HFFc6 (cell line): Measurements from ENCODE around the gene UBTD1. TPM values are rescaled to one million over a fixed set of nuclear protein-coding genes. Genes with fewer than 3 reads are reported as not detected.

ENCODE experiments used
- DNase-seq: peaks from one replicate; pipeline ENCODE4 v3.0.0-alpha.2; 2018
- H3K27ac Mint-ChIP-seq: 2 replicates; pipeline ENCODE4 v1.8.0; 2020; ENCODE audit warnings: mild to moderate bottlenecking, mixed read lengths
- H3K27me3 Mint-ChIP-seq: 2 replicates; pipeline ENCODE4 v1.8.0; 2021; ENCODE audit warnings: mild to moderate bottlenecking, moderate library complexity, mixed read lengths; ENCODE audit not compliant: insufficient read depth
- H3K36me3 Mint-ChIP-seq: 2 replicates; pipeline ENCODE4 v1.8.0; 2021; ENCODE audit warnings: low read depth, mixed read lengths
- H3K4me1 Mint-ChIP-seq: 2 replicates; pipeline ENCODE4 v1.8.0; 2020; ENCODE audit warnings: low read depth, mixed read lengths
- H3K4me3 Mint-ChIP-seq: 2 replicates; pipeline ENCODE4 v1.8.0; 2020; ENCODE audit warnings: mild to moderate bottlenecking, moderate library complexity, mixed read lengths
- H3K9me3 Mint-ChIP-seq: 2 replicates; pipeline ENCODE4 v1.8.0; 2020; ENCODE audit warnings: mild to moderate bottlenecking, mixed read lengths
- total RNA-seq, 6 experiments: library from RNA; stranded (reverse); fragmentation: NEBNext Ultra II Directional; extraction: Animal tissue kit (Norgen Biotek cat#: 25700); gene quantifications; 2 replicates in 1 of 6; 3 replicates in 5 of 6; pipeline ENCODE4 v1.2.3, GENCODE V29; 2021
- TF ChIP-seq, protein P1 (sequence below): fragments of 200-600 bp; sonication (generic); IDR thresholded peaks from 2 replicates; pipeline ENCODE4 v1.5.0; 2021; ENCODE audit warnings: antibody characterized with exemption, mild to moderate bottlenecking

UBTD1 gene
- total RNA-seq, 6 experiments from 2014 or later = 31.3 to 42.1 (median 34.8) TPM

DNA sequence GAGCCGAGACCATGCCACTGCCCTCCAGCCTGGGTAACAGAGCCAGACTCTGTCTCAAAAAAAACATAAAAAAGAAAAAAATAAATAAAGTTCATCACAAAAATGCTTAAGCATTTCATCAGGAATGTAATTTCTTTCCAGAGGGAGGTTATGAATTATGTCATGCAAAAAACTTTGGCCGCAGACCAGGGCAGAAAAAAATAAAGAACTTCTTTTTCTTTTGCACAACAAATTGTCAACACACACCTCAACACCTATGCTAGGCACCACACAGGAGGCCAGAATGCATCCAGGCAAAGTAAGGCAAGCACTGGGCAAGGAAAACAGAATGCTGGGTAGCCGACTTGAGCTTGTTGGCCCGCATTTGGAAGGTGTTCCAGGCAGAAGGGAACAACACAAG, 94.7 kb downstream of the UBTD1 start:
- TF ChIP-seq, protein P1, sequence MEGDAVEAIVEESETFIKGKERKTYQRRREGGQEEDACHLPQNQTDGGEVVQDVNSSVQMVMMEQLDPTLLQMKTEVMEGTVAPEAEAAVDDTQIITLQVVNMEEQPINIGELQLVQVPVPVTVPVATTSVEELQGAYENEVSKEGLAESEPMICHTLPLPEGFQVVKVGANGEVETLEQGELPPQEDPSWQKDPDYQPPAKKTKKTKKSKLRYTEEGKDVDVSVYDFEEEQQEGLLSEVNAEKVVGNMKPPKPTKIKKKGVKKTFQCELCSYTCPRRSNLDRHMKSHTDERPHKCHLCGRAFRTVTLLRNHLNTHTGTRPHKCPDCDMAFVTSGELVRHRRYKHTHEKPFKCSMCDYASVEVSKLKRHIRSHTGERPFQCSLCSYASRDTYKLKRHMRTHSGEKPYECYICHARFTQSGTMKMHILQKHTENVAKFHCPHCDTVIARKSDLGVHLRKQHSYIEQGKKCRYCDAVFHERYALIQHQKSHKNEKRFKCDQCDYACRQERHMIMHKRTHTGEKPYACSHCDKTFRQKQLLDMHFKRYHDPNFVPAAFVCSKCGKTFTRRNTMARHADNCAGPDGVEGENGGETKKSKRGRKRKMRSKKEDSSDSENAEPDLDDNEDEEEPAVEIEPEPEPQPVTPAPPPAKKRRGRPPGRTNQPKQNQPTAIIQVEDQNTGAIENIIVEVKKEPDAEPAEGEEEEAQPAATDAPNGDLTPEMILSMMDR = no peak
- peaks cover 38% of the 10 kb centered on the region for H3K4me1 Mint-ChIP-seq
- no peak overlapping the region for H3K27ac Mint-ChIP-seq
- H3K27me3 Mint-ChIP-seq = peaks cover 2% of the 10 kb centered on the region
- H3K4me3 Mint-ChIP-seq = no peak overlapping the region
- no peak for DNase-seq
- H3K36me3 Mint-ChIP-seq = no peaks in the 10 kb centered on the region
- H3K9me3 Mint-ChIP-seq = no peaks in the 10 kb centered on the region

- no peaks in the 10 kb centered on the region for H3K36me3 Mint-ChIP-seq
- peaks cover 5% of the 10 kb centered on the region for H3K27me3 Mint-ChIP-seq
- TF ChIP-seq, protein P1 = no peak; the same call in 1 of the 2 replicates
- peak; percentile 89 for DNase-seq
- H3K9me3 Mint-ChIP-seq = no peaks in the 10 kb centered on the region
- H3K4me3 Mint-ChIP-seq = peak overlapping the region; percentile 86
- peak overlapping the region; percentile 95 for H3K27ac Mint-ChIP-seq
- H3K4me1 Mint-ChIP-seq = peaks cover 38% of the 10 kb centered on the region
These were observed 97.7 kb downstream of the UBTD1 start for GRCh38 chr10:97596101-97597082.

DNA sequence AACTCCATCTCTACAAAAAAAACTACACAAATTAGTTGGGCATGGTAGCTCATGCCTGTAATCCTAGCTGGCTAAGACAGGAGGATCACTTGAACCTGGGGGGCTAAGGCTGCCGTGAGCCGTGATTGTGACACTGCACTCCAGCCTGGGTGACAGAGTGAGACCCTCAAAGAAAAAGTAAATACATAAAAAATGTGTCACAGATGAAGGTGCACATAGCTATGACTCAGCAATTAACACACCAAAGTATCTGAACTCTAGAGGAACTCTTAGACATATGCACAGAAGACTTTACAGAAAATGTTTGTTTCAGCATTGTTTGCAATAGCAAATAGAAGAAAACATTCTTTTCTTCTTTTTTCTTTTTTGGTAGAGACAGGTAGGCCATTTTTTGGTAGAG, 99.1 kb downstream of the UBTD1 start:
- no peaks in the 10 kb centered on the region for H3K36me3 Mint-ChIP-seq
- peak overlapping the region; percentile 95 for H3K27ac Mint-ChIP-seq
- H3K4me1 Mint-ChIP-seq = peaks cover 38% of the 10 kb centered on the region
- TF ChIP-seq, protein P1 = no peak
- no peak overlapping the region for H3K4me3 Mint-ChIP-seq
- H3K27me3 Mint-ChIP-seq = peaks cover 5% of the 10 kb centered on the region
- no peaks in the 10 kb centered on the region for H3K9me3 Mint-ChIP-seq
- DNase-seq = no peak

GRCh38 chr10:97598407-97599271, 99.9 kb downstream of the UBTD1 start:
- TF ChIP-seq, protein P1 = no peak
- no peak overlapping the region for H3K4me3 Mint-ChIP-seq
- H3K36me3 Mint-ChIP-seq = no peaks in the 10 kb centered on the region
- DNase-seq = no peak
- no peaks in the 10 kb centered on the region for H3K9me3 Mint-ChIP-seq
- peaks cover 3% of the 10 kb centered on the region; the same call in 1 of the 2 replicates for H3K27me3 Mint-ChIP-seq
- H3K27ac Mint-ChIP-seq = no peak overlapping the region
- peaks cover 38% of the 10 kb centered on the region for H3K4me1 Mint-ChIP-seq

DNA sequence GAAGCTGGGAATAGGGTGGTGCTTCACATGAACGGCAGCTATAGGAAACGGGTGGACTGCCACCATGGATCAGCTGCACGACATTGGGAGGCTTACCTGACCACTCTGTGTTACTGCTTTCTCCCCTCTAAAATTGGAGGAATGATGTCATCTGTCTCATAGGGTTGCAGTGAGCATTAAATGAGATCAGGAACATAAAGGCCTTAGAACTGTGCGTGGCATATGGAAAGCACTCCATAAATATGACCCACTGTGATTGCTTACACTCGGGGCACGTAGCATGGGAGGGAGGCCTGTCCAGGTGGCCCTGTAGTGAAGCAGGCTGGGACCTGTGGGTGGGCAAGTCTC, 100.5 kb downstream of the UBTD1 start:
- H3K4me3 Mint-ChIP-seq = no peak overlapping the region
- no peaks in the 10 kb centered on the region for H3K36me3 Mint-ChIP-seq
- H3K27me3 Mint-ChIP-seq = peaks cover 3% of the 10 kb centered on the region; the same call in 1 of the 2 replicates
- H3K4me1 Mint-ChIP-seq = peaks cover 38% of the 10 kb centered on the region
- H3K27ac Mint-ChIP-seq = no peak overlapping the region
- no peaks in the 10 kb centered on the region for H3K9me3 Mint-ChIP-seq
- DNase-seq = no peak
- TF ChIP-seq, protein P1 = no peak
